SK-N-SH (cell line): Measurements from ENCODE around the gene KRT80. TPM values are rescaled to one million over a fixed set of nuclear protein-coding genes. Genes with fewer than 3 reads are reported as not detected.

Experiments
- CTCF ChIA-PET: fragments of 300-600, 350-600 bp; formaldehyde crosslinking; extraction: SDS; loops from one replicate; lab custom pipeline; 2021; lab: Yijun Ruan, JAX
- POLR2A ChIA-PET: fragments of 350-600 bp; sonication (Branson Sonifier 250); formaldehyde crosslinking; extraction: SDS; loops from one replicate; lab custom pipeline; 2020; ENCODE audit warnings: antibody characterized with exemption, inconsistent platforms; lab: Yijun Ruan, JAX
- DNase-seq: peaks from one replicate; pipeline ENCODE4 v3.0.0; 2012
- H2AFZ ChIP-seq: fragments of 200-600 bp; sonication (generic); 2 replicates; pipeline ENCODE4 v1.8.1; 2016; ENCODE audit warnings: antibody characterized with exemption, mild to moderate bottlenecking, low read depth
- H3F3A ChIP-seq: fragments of 200-600 bp; sonication (generic); replicated peaks from 2 replicates; pipeline ENCODE3; 2016; ENCODE audit warnings: antibody characterized with exemption, mild to moderate bottlenecking; ENCODE audit not compliant: insufficient read depth
- H3K27ac ChIP-seq, 2 experiments: fragments of 200-500 bp in 1 of 2; fragments of 200-600 bp in 1 of 2; sonication (Bioruptor generic) in 1 of 2; sonication (generic), shearing (Covaris generic) in 1 of 2; 2 replicates each; pipeline versions ENCODE4 v1.5.1 to v1.6.1; 2014 to 2016; ENCODE audit warnings: low read depth in 2 of 2, inconsistent platforms in 1 of 2, low read length in 1 of 2, mild to moderate bottlenecking in 1 of 2, mixed read lengths in 1 of 2
- H3K27me3 ChIP-seq: fragments of 200-600 bp; sonication (generic), shearing (Covaris generic); 2 replicates; pipeline ENCODE4 v1.6.1; 2016; ENCODE audit warnings: mixed run types; ENCODE audit not compliant: insufficient read depth
- H3K36me3 ChIP-seq, 2 experiments: fragments of 200-500 bp in 1 of 2; fragments of 200-600 bp in 1 of 2; sonication (Bioruptor generic) in 1 of 2; sonication (generic) in 1 of 2; replicated peaks in 1 of 2; 2 replicates each; pipeline versions ENCODE3 to v1.5.1; 2014 to 2016; ENCODE audit warnings: low read length in 1 of 2, mild to moderate bottlenecking in 1 of 2; ENCODE audit not compliant: insufficient read depth in 2 of 2, control insufficient read depth in 1 of 2
- H3K4me1 ChIP-seq, 2 experiments: fragments of 200-500 bp in 1 of 2; fragments of 200-600 bp in 1 of 2; sonication (Bioruptor generic) in 1 of 2; sonication (generic), shearing (Covaris generic) in 1 of 2; 2 replicates each; pipeline versions ENCODE4 v1.5.1 to v1.6.1; 2014 to 2016; ENCODE audit warnings: low read depth in 1 of 2, low read length in 1 of 2, mixed run types in 1 of 2; ENCODE audit not compliant: insufficient read depth in 2 of 2, control insufficient read depth in 1 of 2
- H3K4me2 ChIP-seq: fragments of 200-600 bp; sonication (generic), shearing (Covaris generic); 2 replicates; pipeline ENCODE4 v1.6.1; 2017; ENCODE audit warnings: mixed run types
- H3K4me3 ChIP-seq, 2 experiments: fragments of 200-500 bp in 1 of 2; fragments of 200-600 bp in 1 of 2; sonication (Bioruptor generic) in 1 of 2; sonication (generic), shearing (Covaris generic) in 1 of 2; 2 replicates each; pipeline versions ENCODE4 v1.5.1 to v1.8.1; 2014 to 2016; ENCODE audit warnings: low read depth in 2 of 2, inconsistent platforms in 1 of 2, low read length in 1 of 2, mild to moderate bottlenecking in 1 of 2, mixed read lengths in 1 of 2, moderate library complexity in 1 of 2
- H3K79me2 ChIP-seq: fragments of 200-600 bp; sonication (generic); 2 replicates; pipeline ENCODE4 v1.8.1; 2017; ENCODE audit warnings: mild to moderate bottlenecking; ENCODE audit not compliant: insufficient read depth
- H3K9ac ChIP-seq: fragments of 200-600 bp; sonication (generic); 2 replicates; pipeline ENCODE4 v1.6.1; 2017; ENCODE audit warnings: mixed run types
- H3K9me2 ChIP-seq: fragments of 200-600 bp; sonication (generic); 2 replicates; pipeline ENCODE4 v1.6.1; 2017; ENCODE audit warnings: mixed run types
- H3K9me3 ChIP-seq: fragments of 200-600 bp; sonication (generic); 2 replicates; pipeline ENCODE4 v1.6.1; 2017; ENCODE audit warnings: mixed run types, mild to moderate bottlenecking, moderate library complexity
- H4K20me1 ChIP-seq: fragments of 200-600 bp; sonication (generic); 2 replicates; pipeline ENCODE4 v1.6.1; 2017; ENCODE audit warnings: mild to moderate bottlenecking, mixed run types; ENCODE audit not compliant: insufficient read depth
- CHD2 ChIP-seq: fragments of 150-350 bp; IDR thresholded peaks from 2 replicates; pipeline ENCODE4 v1.6.1; 2018; ENCODE audit warnings: low read length; ENCODE audit not compliant: partially characterized antibody
- CTCF ChIP-seq: fragments of 200-600 bp; sonication (generic); IDR thresholded peaks from 2 replicates; pipeline ENCODE4 v1.6.1; 2017; ENCODE audit warnings: antibody characterized with exemption, mild to moderate bottlenecking, moderate library complexity
- EP300 ChIP-seq, 2 experiments: IDR thresholded peaks; 2 replicates each; pipeline versions ENCODE4 v1.4.0 to v1.6.1; 2012; ENCODE audit warnings: borderline replicate concordance in 1 of 2, low read depth in 1 of 2, low read length in 1 of 2
- FOSL2 ChIP-seq: IDR thresholded peaks from 2 replicates; pipeline ENCODE4 v1.4.0; 2012; ENCODE audit warnings: low read depth, mild to moderate bottlenecking, moderate library complexity, borderline replicate concordance
- FOXJ3 ChIP-seq: sonication (generic); formaldehyde crosslinking; IDR thresholded peaks from 2 replicates; pipeline ENCODE4 v1.5.1; 2020; ENCODE audit warnings: mild to moderate bottlenecking, missing genetic modification reagents
- NRF1 ChIP-seq: IDR thresholded peaks from 2 replicates; pipeline ENCODE4 v1.6.1; 2012; ENCODE audit warnings: low read depth, mild to moderate bottlenecking, low read length
- POLR2AphosphoS5 ChIP-seq: IDR thresholded peaks from 2 replicates; pipeline ENCODE4 v1.6.1; 2012; ENCODE audit warnings: low read depth, low read length
- RAD21 ChIP-seq: IDR thresholded peaks from 2 replicates; pipeline ENCODE4 v1.6.1; 2012; ENCODE audit warnings: mild to moderate bottlenecking, low read length
- RCOR1 ChIP-seq: fragments of 150-350 bp; IDR thresholded peaks from 2 replicates; pipeline ENCODE4 v1.6.1; 2017; ENCODE audit warnings: antibody characterized with exemption, low read length
- RFX5 ChIP-seq: IDR thresholded peaks from 2 replicates; pipeline ENCODE4 v1.6.1; 2012; ENCODE audit warnings: mild to moderate bottlenecking, improper control_type of control experiment, low read length
- SIN3A ChIP-seq: IDR thresholded peaks from 2 replicates; pipeline ENCODE4 v1.6.1; 2012; ENCODE audit warnings: low read depth, mild to moderate bottlenecking, low read length, moderate library complexity, borderline replicate concordance
- WGBS: methylation state at CpG from one replicate; pipeline ENCODE4 v1.1.6; 2017; ENCODE audit warnings: low lambda C conversion rate; 5-methylcytosine and 5-hydroxymethylcytosine counted together
- polyA plus RNA-seq, 3 experiments: library from polyadenylated mRNA; depleted of rRNA; stranded (reverse); fragments of >200 nt; gene quantifications; 2 replicates each; pipeline ENCODE4 v1.2.3, GENCODE V29; 2012
- TF ChIP-seq, protein P1 (sequence below): fragments of 150-350 bp; IDR thresholded peaks from 2 replicates; pipeline ENCODE4 v1.6.1; 2016; ENCODE audit warnings: mild to moderate bottlenecking, low read depth, low read length
- TF ChIP-seq, protein P2 (sequence below): IDR thresholded peaks from 2 replicates; pipeline ENCODE4 v1.4.0; 2012; ENCODE audit warnings: low read depth, borderline replicate concordance

The KRT80 gene
- polyA plus RNA-seq, 1 of the 3 experiments (the other 2 are of a cell fraction), result 14.9 TPM

GRCh38 chr12:52139147-52139546 lies 52.7 kb downstream of the KRT80 start:
- no peak overlapping the region for H3K9ac ChIP-seq
- ChIA-PET CTCF (interaction anchor here (0.8 to 5.7 kb wide), 7 partner anchors 9 to 741 kb away, joined by 3 to 35 read pairs (median 5); no protein-coding TSS in a partner anchor), POLR2A (no interaction called here)
- H3F3A ChIP-seq, result peaks cover 1% of the 10 kb centered on the region
- H3K9me2 ChIP-seq, result no peaks in the 10 kb centered on the region
- no peak for TF ChIP-seq FOSL2
- TF ChIP-seq RCOR1, result no peak
- TF ChIP-seq, protein P1, sequence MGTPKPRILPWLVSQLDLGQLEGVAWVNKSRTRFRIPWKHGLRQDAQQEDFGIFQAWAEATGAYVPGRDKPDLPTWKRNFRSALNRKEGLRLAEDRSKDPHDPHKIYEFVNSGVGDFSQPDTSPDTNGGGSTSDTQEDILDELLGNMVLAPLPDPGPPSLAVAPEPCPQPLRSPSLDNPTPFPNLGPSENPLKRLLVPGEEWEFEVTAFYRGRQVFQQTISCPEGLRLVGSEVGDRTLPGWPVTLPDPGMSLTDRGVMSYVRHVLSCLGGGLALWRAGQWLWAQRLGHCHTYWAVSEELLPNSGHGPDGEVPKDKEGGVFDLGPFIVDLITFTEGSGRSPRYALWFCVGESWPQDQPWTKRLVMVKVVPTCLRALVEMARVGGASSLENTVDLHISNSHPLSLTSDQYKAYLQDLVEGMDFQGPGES, result no peak
- no peak for TF ChIP-seq CTCF
- TF ChIP-seq, protein P2, sequence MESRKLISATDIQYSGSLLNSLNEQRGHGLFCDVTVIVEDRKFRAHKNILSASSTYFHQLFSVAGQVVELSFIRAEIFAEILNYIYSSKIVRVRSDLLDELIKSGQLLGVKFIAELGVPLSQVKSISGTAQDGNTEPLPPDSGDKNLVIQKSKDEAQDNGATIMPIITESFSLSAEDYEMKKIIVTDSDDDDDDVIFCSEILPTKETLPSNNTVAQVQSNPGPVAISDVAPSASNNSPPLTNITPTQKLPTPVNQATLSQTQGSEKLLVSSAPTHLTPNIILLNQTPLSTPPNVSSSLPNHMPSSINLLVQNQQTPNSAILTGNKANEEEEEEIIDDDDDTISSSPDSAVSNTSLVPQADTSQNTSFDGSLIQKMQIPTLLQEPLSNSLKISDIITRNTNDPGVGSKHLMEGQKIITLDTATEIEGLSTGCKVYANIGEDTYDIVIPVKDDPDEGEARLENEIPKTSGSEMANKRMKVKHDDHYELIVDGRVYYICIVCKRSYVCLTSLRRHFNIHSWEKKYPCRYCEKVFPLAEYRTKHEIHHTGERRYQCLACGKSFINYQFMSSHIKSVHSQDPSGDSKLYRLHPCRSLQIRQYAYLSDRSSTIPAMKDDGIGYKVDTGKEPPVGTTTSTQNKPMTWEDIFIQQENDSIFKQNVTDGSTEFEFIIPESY, result no peak
- no peak for TF ChIP-seq RAD21
- no peak for TF ChIP-seq POLR2AphosphoS5
- no peak for TF ChIP-seq SIN3A
- TF ChIP-seq EP300 (IDR thresholded peaks at IDR 0.05; ENCODE audit: borderline replicate concordance in 1 of 2, low read depth in 1 of 2, low read length in 1 of 2), result no peak
- TF ChIP-seq FOXJ3 (CRISPR knock-in tag), result no peak
- TF ChIP-seq CHD2, result no peak
- TF ChIP-seq NRF1, result no peak
- no peaks in the 10 kb centered on the region for H3K9me3 ChIP-seq
- no peak for DNase-seq
- no peak overlapping the region; a peak in 1 of 4 replicates for H3K4me3 ChIP-seq
- H3K79me2 ChIP-seq, result no peaks in the 10 kb centered on the region
- no peak overlapping the region for H3K4me2 ChIP-seq
- peaks cover 4% of the 10 kb centered on the region; the same call in 1 of the 2 replicates for H3K27me3 ChIP-seq
- H3K27ac ChIP-seq, result no peak overlapping the region
- WGBS, result 73% methylated on average over 13 of the region's 13 CpGs
- H2AFZ ChIP-seq, result no peak overlapping the region
- no peaks in the 10 kb centered on the region for H3K36me3 ChIP-seq
- H3K4me1 ChIP-seq, result no peaks in the 10 kb centered on the region
- no peaks in the 10 kb centered on the region for H4K20me1 ChIP-seq

GRCh38 chr12:52137746-52138145 lies 54.1 kb downstream of the KRT80 start:
- WGBS, result 71% methylated on average over 5 of the region's 5 CpGs

More at GRCh38 chr12:52137746-52138145, 54.1 kb downstream of the KRT80 start:
- Histone ChIP-seq H3K9me3 (no peaks in the 10 kb centered on the region), H3K4me1 (no peaks in the 10 kb centered on the region; a peak in 1 of 4 replicates), H4K20me1 (no peaks in the 10 kb centered on the region), H3K9me2 (no peaks in the 10 kb centered on the region), H3K27me3 (peaks cover 4% of the 10 kb centered on the region; the same call in 1 of the 2 replicates), H3K4me3 (no peak overlapping the region), H3K4me2 (no peak overlapping the region), H3K9ac (no peak overlapping the region), H3F3A (no peaks in the 10 kb centered on the region), H2AFZ (no peak overlapping the region), H3K79me2 (no peaks in the 10 kb centered on the region), H3K27ac (no peak overlapping the region), H3K36me3 (no peaks in the 10 kb centered on the region)
- POLR2A ChIA-PET, result no interaction called here
- CTCF ChIA-PET, result interaction anchor here (0.5 to 5.7 kb wide), 8 partner anchors 15 to 826 kb away, joined by 3 to 35 read pairs (median 3); no protein-coding TSS in a partner anchor
- TF ChIP-seq RFX5, result no peak
- TF ChIP-seq, protein P2, result no peak
- DNase-seq, result no peak
